GM18873 (cell line): Measurements from ENCODE around the gene NMB.
"Not testable (repeated sequence)": the region's sequence is repeated elsewhere in the genome, so short reads cannot be mapped to it uniquely, and the experiment has no call there.

Experiments
- ATAC-seq: cut with Tn5 transposase; IDR thresholded peaks from one replicate; pipeline ENCODE4 v1.9.1; 2021; ENCODE audit warnings: mild to moderate bottlenecking, moderate library complexity, moderate number of reproducible peaks; ENCODE audit not compliant: unreplicated experiment, low FRiP score

NMB gene

DNA sequence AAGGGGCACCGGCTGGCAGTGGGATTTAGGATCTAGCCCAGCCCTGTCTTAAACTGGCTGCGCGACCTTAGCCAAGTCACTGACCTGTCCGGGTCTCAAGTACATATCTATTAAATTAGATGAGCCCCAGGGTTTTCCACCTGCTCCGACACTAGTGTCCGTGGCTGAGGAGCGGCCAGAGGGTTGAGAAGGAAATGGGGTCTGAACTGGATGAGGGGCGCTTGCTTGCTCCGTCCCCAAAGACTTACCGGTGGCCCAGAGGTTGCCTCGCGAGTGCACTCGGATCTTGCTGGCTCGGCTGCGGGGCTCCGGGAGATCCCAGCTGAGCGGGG is 285 bp downstream of the NMB start:
- ATAC-seq: peak; percentile 11

DNA sequence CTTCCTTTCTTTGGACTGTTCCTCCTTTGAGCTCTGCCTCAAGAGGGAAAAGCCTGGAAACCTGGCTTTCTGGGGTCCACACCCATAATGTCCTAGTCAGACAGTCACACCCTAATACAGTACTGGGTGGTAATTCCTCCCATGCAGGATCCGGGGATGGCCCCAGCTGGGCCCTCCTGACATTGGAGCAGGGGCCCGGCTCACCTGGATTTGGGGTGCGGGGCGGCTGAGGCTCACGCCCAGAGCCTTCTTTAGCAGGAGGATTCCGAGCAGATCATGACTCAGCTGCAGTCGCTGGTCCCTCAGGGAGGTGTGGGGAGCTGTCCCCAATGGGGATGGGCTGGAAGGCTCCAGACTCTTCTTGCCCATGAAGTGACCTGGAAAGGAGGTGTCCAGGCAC is 1.0 kb downstream of the NMB start:
- no peak for ATAC-seq

DNA sequence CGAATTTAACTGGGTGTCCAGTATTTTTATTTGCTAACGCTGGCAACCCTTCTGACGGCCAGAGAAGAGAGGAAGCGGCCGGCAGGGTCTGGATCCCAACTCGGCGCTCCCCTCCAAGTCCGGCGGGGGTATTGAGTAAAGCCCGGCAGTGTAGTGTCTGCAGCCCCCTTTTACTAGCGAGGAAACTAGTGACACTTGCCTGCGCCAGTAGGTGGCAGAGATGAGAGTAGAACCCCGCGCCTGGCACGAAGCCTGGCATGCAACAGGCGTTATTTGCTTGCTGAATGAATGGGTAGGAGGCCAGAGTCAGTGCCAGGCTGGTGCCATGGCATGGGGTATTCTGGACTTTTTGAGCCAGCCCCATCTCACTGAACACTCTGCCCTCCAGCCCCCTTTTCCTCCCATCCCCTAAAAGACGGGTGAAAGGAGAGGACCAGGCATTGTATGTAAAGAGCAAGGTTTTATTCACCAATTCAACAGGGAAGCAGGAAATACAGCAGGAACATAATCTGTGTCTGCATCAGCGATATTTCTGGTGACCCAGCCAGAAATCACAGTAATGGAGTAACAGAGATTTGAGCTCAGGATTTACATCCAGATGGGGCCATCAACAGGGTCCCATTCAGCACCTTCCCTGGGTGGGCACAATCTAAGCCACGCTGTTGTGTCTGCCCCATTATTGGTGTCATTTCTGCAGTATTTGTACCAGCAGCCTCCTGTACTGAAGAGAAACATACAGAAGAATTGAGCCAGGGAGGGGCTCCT is 3.1 kb downstream of the NMB start:
- ATAC-seq: no peak

DNA sequence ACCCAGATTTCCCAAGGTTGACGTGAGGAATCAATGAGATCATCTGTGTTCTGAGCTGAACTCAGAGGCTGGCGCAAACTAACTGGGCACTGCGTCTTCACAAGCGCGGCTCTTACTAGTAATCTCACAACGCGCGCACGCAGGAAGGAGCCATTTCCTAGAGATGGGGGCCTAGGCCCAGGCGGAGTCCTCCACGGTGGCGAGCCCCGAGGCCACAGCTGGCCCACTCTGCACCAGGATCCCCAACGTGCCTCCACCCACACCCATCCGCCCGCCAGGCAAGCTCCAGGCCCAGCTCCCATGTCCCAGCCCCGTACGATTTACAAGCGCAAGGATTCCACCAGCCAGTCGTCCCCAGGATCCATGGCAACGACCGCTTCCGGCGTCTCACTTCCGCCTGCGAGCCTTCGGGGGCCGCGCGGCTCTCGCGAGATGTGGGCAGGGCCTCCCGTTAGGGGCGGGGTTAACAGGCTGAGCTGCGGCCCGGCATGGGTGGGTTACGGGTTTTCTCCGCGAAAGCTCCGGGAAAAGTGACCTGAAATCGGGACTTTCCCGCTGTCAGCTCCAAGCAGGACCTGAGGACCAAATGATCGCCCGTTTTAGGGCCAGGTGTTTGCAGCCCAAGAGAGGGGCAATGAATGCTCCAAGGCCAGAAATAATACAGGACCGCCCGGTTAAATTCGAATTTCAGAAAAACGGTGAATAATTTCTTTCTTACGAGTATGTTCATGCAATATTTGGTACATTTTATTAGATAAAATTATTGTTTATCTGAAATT is 3.9 kb downstream of the NMB start, which contains the start of gene WDR73:
WDR73 (minus strand) TSS at position 374 of the 779 bp plus-strand sequence; CDS start at position 365, 9 bp downstream.
- ATAC-seq: peak; percentile 68

DNA sequence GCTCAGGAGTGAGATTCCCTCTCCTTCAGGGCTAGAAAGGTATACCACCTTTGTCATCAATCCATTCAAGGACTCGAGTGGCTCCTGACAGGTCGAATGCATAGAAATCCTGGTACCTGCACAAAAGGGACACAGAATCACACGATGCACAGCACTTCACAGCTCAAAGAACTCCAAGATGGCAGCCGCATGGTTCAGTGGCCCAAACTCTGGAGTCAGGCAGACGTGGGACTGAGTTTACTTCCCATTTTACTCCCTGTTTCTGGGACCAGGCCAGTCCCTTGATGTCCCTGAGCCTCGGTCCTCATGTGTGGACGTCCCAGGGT is 4.5 kb downstream of the NMB start:
- ATAC-seq: no peak

DNA sequence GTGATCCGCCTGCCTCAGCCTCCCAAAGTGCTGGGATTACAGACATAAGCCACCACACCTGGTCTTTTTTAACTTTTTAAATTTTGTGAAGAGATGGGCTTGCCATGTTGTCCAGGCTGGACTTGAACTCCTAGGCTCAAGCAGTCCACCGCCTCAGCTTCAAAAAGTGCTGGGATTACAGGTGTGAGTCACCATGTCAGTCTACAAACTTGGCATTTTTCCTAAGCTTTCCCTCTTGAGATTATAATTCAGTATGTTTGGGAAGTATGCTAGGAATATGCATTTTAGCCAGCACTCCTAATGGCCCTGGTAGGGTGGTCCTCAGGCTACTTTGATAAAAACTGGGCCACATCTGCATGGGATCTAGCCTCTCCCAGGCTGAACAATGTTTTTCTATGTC is 8.3 kb downstream of the NMB start:
- no peak for ATAC-seq

DNA sequence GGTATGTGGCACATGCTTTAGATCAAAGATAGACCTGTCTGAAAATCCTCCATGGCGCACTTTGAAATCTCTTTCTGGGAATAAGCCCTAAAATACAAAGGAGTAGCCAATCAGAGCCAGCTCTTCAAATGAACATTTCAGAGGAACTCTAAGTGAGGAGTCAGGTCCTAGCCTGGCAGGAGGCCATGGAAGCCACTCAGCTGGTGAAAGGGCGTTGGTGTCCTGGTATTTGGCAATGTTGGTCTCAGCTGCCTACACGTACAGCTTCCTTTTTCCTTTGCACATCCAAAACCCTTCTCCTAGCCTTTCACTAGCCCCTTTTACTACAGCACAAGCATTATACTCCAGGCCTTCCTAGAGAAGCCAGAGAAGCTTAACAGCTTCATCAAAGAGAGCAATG is 9.5 kb downstream of the NMB start:
- no peak for ATAC-seq

DNA sequence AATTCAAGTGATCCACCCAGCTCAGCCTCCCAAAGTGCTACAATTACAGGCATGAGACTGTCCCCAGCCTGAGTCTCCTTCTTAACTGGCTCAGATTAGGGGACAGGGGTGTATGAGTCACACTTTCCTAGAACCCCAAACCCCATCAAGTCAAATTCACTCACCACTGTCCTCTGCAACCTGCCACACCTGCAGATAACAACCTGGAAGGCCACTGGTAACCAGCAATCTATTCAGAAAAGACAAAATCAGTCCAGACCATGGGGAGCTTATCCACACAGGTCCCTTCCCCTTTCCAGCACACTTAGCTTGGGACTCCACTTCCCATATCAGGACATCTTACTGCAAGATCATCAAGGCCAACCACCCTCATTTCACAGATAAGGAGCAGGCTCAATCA is 10.3 kb downstream of the NMB start:
- no peak for ATAC-seq

DNA sequence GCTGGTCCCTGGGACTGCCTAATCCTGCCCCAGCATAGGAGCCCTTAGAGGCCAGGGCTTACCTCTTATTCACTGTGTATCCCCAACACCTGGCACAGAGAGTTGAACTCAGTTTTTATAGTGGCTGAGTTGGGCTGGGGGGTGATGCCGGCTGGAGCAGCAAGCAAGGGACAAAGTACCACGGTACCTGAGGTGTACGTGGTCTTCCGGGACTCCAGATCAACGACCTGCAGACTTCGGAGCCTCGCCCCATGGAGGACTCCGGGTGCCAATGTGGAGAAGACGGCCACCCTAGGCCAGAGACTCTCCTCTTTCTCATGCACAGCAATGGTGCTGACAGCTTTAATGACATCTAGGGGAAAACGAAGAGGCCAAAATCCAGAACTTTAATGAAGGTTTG is 12.0 kb downstream of the NMB start:
- no peak for ATAC-seq

DNA sequence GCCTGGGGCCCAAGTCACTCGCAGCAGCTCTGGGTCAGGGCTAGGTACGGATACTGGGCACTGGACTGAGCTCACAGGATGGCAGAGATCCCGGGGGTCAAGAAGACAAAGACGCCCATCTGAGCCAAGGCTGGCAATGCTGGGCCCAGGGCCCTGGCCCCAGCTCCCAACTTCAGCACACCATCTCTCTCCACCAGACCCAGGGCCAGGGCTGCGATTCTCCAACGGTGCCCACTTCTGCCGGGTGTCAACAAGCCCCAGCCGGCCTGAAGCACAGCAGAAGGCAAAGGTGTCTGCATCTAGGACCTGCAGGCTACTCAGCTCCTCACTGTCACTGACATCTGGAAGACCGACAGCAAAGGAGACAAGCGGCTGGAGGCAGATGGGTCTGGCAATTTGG is 12.5 kb downstream of the NMB start:
- no peak for ATAC-seq

DNA sequence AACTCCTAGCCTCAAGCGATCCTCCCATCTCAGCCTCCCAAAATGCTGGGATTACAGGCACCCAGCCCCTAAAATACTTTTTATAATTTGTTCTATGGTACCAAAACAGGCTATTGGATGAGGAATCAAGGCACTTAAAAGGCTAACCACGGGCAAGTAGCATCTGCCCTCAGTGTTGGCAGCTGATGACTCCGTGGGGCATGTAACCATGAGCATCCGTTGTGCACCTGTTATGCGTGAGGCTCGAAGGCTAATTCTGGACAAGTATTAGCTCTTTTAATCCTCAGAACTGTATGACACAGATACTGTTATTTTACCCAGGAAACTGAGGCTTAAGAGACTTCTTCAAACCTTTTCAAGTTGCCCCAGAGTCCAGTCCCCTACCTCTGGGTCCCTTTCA is 14.2 kb downstream of the NMB start:
- no peak for ATAC-seq

DNA sequence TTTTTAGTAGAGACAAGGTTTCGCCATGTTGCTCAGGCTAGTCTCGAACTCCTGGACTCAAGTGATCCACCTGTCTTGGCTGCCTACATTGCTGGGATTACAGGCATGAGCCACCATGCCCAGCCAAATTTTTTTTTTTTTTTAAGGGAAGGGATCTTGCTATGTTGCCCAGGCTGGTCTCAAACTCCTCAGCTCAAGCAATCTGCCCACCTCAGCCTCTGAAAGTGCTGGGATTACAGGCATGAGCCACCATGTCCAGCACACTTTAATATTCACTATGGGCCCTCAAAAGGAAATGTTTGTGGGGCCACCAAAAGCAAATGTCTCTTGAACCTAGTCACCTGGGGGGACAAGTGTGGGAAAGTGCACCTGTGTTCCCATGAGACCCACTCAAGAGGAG is 15.4 kb downstream of the NMB start:
- ATAC-seq: not testable (repeated sequence)

DNA sequence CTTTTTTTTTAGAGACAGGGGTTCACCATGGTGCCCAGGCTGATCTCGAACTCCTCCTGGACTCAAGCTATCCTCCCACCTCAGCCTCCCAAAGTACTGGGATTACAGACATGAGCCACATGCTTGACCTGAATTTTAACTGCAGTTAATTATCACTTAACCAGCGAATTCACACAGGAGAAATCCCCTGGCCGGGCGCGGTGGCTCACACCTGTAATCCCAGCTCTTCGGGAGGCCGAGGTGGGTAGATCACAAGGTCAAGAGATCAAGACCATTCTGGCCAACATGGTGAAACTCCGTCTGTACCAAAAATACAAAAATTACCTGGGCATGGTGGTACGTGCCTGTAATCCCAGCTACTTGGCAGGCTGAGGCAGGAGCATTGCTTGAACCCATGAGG is 16.1 kb downstream of the NMB start:
- ATAC-seq: not testable (repeated sequence)

DNA sequence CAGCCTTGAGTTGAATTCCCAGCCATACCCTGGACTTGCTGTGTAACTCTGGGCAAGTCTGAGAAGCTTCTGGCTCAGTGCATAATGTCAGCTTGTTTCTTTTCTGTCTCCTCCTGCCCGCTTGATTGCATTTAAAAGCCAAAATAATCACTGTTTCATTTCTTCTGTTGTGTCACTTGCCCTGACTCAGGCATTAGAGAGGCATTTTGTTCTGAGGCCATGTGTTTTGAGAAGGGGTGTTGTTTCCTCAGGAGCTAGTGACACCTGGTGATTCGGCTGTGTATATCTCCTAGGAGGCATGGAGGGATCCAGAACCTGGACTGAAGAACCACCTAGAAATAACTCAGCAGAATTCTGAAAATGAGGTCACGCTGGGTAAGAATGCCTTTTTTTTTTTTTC is 19.9 kb downstream of the NMB start:
- no peak for ATAC-seq

DNA sequence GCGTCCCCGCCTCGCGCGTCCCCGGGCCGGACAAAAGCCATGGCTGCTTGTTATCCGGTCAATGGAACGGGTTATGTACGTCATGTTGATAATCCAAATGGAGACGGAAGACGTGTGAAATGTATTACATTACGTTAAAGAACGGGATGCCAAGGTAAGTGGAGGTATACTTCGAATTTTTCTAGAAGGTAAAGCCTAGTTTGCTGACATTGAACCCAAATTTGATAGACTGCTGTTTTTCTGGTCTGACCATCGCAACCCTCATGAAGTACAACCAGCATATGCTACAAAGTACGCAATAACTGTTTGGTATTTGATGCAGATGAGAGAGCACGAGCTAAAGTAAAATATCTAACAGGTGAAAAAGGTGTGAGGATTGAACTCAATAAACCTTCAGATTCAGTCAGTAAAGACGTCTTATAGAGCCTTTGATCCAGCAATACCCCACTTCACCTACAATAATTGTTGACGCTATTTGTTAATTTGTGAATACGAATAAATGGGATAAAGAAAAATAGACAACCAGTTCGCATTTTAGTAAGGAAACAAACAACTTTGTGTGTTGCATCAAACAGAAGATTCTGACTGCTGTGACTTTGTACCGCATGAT is 23.7 kb downstream of the NMB start:
- no peak for ATAC-seq

DNA sequence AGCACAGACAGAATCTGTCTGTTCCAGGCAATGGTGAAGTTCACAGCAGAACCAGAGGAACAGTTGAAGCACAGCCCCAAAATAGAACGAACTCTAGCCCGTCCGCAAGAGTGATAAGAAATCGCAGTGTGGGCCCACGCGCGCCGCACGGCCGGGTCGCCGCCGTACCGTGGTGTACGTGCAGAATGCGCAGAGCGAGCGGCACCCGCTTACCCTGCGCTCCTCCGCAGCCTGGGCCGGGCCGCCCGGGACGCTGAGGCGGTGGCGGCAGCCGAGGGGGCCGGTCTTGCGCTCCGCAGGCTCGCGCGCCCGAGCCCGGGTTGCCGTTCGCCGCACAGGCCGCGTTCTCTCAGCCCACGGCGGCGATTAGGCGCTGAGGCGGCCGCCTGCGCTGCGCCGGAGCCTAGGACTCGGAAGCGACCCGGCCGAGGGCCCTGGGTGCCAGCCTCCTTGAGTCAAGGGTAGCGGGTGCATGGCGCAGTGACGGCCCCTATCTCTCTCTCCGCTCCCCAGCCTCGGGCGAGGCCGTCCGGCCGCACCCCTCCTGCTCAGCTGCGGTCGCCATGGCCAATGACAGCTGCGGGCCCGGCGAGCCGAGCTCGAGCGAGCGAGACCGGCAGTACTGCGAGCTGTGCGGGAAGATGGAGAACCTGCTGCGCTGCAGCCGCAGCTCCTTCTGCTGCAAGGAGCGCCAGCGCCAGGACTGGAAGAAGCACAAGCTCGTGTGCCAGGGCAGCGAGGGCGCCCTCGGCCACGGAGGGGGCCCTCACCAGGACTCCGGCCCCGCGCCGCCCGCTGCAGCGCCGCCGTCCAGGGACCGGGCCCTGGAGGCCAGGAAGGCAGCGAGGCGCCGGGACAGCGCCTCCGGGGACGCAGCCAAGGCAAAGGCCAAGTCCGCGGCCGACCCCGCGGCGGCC is 24.4 kb downstream of the NMB start:
- ATAC-seq: peak; percentile 35

DNA sequence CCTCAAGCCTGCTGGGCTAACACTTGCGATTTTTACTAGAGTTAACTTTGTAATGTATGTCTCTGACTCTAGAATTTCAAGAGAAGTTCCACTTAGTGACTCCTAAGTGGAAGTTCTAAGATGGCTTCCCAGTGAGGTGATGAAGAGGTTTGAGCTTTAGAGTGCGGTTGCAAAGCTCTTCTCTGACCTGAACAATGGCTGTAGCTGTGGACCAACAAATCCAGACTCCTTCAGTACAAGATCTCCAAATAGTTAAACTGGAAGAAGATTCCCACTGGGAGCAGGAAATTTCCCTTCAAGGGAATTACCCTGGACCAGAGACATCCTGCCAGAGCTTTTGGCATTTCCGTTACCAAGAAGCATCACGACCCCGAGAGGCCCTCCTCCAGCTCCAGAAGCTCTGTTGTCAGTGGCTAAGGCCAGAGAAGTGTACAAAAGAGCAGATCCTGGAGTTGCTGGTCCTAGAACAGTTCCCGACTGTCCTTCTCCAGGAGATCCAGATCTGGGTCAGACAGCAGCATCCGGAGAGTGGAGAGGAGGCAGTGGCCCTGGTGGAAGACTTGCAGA is 26.2 kb downstream of the NMB start:
- no peak for ATAC-seq

DNA sequence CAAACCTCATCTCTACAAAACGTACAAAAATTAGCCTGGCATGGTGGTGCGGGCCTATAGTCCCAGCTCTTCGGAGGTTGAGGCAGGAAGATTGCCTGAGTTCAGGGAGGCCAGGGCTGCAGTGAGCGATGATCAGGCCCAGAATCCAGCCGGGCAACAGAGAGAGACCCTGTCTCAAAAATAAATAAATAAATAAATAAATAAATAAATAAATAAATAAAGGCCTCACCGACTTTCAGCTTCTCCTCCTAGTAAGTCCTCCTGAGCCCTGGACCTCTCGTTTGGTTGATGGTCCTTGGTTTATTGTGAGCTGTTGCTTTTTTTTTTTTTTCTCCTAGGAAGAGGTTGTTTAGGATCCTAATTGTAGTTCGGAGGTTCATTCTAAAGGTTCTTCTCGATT is 29.0 kb downstream of the NMB start:
- no peak for ATAC-seq

DNA sequence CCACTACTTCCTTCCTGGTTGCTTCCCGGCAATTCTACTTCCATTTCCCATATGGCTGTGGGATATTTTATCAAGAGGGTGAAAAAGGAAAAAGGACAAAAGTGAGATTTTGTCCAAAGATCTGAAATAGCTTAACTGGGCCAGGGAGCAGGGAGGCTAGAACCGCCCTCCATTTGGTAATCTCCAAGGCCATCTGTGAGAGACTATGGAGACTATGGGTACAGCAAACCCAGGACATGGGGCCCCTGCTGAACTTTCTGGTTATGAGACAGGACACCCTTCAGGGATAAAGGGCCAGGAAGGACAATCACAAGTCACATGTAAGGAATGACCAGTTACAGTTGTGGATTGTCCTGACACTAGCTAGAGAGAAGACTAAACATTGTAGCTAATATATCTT is 32.9 kb downstream of the NMB start:
- no peak for ATAC-seq

DNA sequence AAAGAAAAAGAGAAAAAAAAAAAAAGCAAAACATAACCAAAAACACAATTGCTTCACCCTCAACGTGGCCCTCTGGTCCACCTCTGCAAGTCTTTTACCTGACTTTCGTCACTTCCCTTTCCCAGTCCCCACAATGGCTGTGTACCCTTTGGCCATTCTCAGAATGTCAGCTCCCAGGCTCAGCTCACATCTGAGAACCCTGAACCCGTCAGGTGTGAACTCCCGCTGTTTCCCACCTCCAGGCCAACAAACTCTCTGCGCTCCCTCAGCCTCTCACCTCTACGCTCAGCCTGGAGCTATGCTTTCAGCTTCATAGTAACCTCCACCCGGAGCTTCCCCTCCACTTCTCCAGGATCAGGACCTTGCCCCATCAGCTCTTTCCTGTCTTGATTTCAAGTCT is 33.6 kb downstream of the NMB start:
- ATAC-seq: no peak
